ENCODE measurements around the gene TBC1D5.

Gene TBC1D5

GRCh38 chr3:17300441-17300840, 442.0 kb downstream of the TBC1D5 start:
- DNase-seq (ENCODE audit: low read depth) = no peak

- no peak for DNase-seq (ENCODE audit: low read depth)
These were observed 444.4 kb downstream of the TBC1D5 start for GRCh38 chr3:17298038-17298437.

GRCh38 chr3:17292556-17292955, 449.9 kb downstream of the TBC1D5 start:
- no peak for DNase-seq (ENCODE audit: low read depth)

GRCh38 chr3:17290894-17291293, 451.5 kb downstream of the TBC1D5 start:
- no peak for DNase-seq (ENCODE audit: low read depth)

GRCh38 chr3:17288839-17289399, 453.5 kb downstream of the TBC1D5 start:
- DNase-seq (ENCODE audit: low read depth) = no peak

GRCh38 chr3:17287006-17287689, 455.3 kb downstream of the TBC1D5 start:
- DNase-seq (ENCODE audit: low read depth) = no peak

GRCh38 chr3:17278006-17278405, 464.4 kb downstream of the TBC1D5 start:
- no peak for DNase-seq (ENCODE audit: low read depth)

- DNase-seq (ENCODE audit: low read depth) = no peak
These were observed 475.6 kb downstream of the TBC1D5 start for GRCh38 chr3:17266846-17267245.

- DNase-seq (ENCODE audit: low read depth) = no peak
These were observed 480.6 kb downstream of the TBC1D5 start for GRCh38 chr3:17261627-17262369.

GRCh38 chr3:17260257-17260656, 482.2 kb downstream of the TBC1D5 start:
- no peak for DNase-seq (ENCODE audit: low read depth)

GRCh38 chr3:17259685-17260084, 482.7 kb downstream of the TBC1D5 start:
- no peak for DNase-seq (ENCODE audit: low read depth)

GRCh38 chr3:17258823-17259436, 483.5 kb downstream of the TBC1D5 start:
- DNase-seq (ENCODE audit: low read depth) = no peak

- DNase-seq (ENCODE audit: low read depth) = no peak
These were observed 485.2 kb downstream of the TBC1D5 start for GRCh38 chr3:17257269-17257668.

- DNase-seq (ENCODE audit: low read depth) = no peak
These were observed 498.8 kb downstream of the TBC1D5 start for GRCh38 chr3:17243621-17244020.

GRCh38 chr3:17239417-17239816, 503.0 kb downstream of the TBC1D5 start:
- no peak for DNase-seq (ENCODE audit: low read depth)

- DNase-seq (ENCODE audit: low read depth) = no peak
These were observed 504.4 kb downstream of the TBC1D5 start for GRCh38 chr3:17238023-17238422.

- DNase-seq (ENCODE audit: low read depth) = no peak
These were observed 507.1 kb downstream of the TBC1D5 start for GRCh38 chr3:17235310-17235709.

- DNase-seq (ENCODE audit: low read depth) = no peak
These were observed 508.0 kb downstream of the TBC1D5 start for GRCh38 chr3:17234382-17234781.

GRCh38 chr3:17233398-17233800, 509.0 kb downstream of the TBC1D5 start:
- DNase-seq (ENCODE audit: low read depth) = no peak

- no peak for DNase-seq (ENCODE audit: low read depth)
These were observed 510.0 kb downstream of the TBC1D5 start for GRCh38 chr3:17232442-17232841.

- DNase-seq (ENCODE audit: low read depth) = no peak
These were observed 510.7 kb downstream of the TBC1D5 start for GRCh38 chr3:17231537-17232261.

- no peak for DNase-seq (ENCODE audit: low read depth)
These were observed 515.0 kb downstream of the TBC1D5 start for GRCh38 chr3:17227472-17227871.
